Loucy (cell line): ENCODE measurements around the gene LYZL6.

ENCODE experiments used
- H2AFZ ChIP-seq: fragments of 200-600 bp; sonication (generic); 2 replicates; pipeline ENCODE4 v1.6.0; 2016; ENCODE audit warnings: antibody characterized with exemption, mild to moderate bottlenecking, low read length, moderate library complexity
- H3F3A ChIP-seq: fragments of 200-600 bp; 2 replicates; pipeline ENCODE4 v1.6.0; 2016; ENCODE audit warnings: antibody characterized with exemption, low read depth, mild to moderate bottlenecking
- H3K27me3 ChIP-seq: fragments of 200-600 bp; sonication (generic); 2 replicates; pipeline ENCODE4 v1.6.1; 2014; ENCODE audit warnings: low read length, mild to moderate bottlenecking; ENCODE audit not compliant: insufficient read depth, poor library complexity, severe bottlenecking
- H3K36me3 ChIP-seq: fragments of 200-600 bp; sonication (generic); 2 replicates; pipeline ENCODE4 v1.6.1; 2016; ENCODE audit warnings: low read length; ENCODE audit not compliant: insufficient read depth
- H3K4me1 ChIP-seq: fragments of 200-600 bp; sonication (generic); 2 replicates; pipeline ENCODE4 v1.5.1; 2014; ENCODE audit warnings: low read length, mild to moderate bottlenecking; ENCODE audit not compliant: insufficient read depth, poor library complexity, severe bottlenecking
- H3K4me2 ChIP-seq: fragments of 200-600 bp; sonication (generic); 2 replicates; pipeline ENCODE4 v1.6.0; 2014; ENCODE audit warnings: antibody characterized with exemption, low read length, low read depth, mild to moderate bottlenecking; ENCODE audit not compliant: poor library complexity, severe bottlenecking
- H3K4me3 ChIP-seq: fragments of 200-600 bp; sonication (generic); 2 replicates; pipeline ENCODE4 v1.5.1; 2014; ENCODE audit warnings: low read length, mild to moderate bottlenecking, mixed read lengths; ENCODE audit not compliant: poor library complexity, severe bottlenecking
- H3K79me2 ChIP-seq: fragments of 200-600 bp; sonication (generic); 2 replicates; pipeline ENCODE4 v1.6.1; 2014; ENCODE audit warnings: low read length; ENCODE audit not compliant: insufficient read depth
- H3K9ac ChIP-seq: fragments of 200-600 bp; sonication (generic); 2 replicates; pipeline ENCODE4 v1.6.0; 2014; ENCODE audit warnings: mild to moderate bottlenecking, low read depth, low read length, moderate library complexity; ENCODE audit not compliant: poor library complexity, severe bottlenecking
- H3K9me2 ChIP-seq: fragments of 200-600 bp; sonication (generic); replicated peaks from 2 replicates; pipeline ENCODE4 v1.6.1; 2016; ENCODE audit warnings: low read depth, low read length, mixed read lengths
- H3K9me3 ChIP-seq: fragments of 200-600 bp; sonication (generic); 2 replicates; pipeline ENCODE4 v1.6.1; 2014; ENCODE audit warnings: mild to moderate bottlenecking, antibody characterized with exemption, low read length, low read depth; ENCODE audit not compliant: insufficient read depth
- H4K20me1 ChIP-seq: fragments of 200-600 bp; sonication (generic); 2 replicates; pipeline ENCODE4 v1.6.0; 2014; ENCODE audit warnings: antibody characterized with exemption, low read length, mild to moderate bottlenecking; ENCODE audit not compliant: insufficient read depth, poor library complexity, severe bottlenecking
- EZH2phosphoT487 ChIP-seq: fragments of 200-600 bp; IDR thresholded peaks from 2 replicates; pipeline ENCODE4 v1.6.1; 2018; ENCODE audit warnings: antibody characterized with exemption, mild to moderate bottlenecking, moderate library complexity, borderline replicate concordance
- TF ChIP-seq, protein P1 (sequence below): fragments of 200-600 bp; sonication (generic); conservative IDR thresholded peaks from 2 replicates; pipeline ENCODE4 v1.5.1; 2014; ENCODE audit warnings: mild to moderate bottlenecking, antibody characterized with exemption, low read length

Gene LYZL6

DNA sequence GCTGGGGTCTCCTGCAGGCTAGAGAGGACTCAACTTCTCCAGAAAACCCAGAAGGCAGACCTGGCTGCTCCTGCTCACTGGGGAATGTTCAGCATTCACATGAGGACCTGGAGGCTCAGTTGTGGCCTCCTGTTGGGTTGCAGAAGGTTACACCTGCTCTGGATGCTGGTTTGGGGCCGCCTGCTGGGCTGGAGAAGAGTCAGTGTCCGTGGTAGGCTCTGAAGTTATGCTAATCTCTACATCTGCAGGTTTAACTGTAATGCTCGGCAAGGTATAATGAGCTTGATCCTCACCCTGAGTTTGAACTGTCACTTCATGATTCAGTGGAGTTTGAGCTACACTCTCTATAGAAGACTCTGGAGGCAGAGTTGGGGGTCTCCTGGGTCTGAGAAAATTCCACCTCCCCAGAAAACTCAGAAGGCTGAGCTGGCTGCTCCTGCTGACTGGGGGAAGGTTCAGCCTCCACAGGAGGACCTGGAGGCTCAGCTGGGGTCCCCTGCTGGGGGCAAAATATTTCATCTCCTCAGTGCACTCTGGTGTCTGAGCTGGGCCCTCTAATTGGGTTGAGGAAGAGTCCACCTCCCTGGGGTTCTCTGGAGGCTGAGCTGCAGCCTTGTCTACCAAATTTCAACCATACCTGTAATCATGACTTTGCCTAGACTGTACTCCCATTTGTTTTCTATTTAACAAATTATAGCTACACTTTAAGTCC is 36.4 kb downstream of the LYZL6 start:
- H3K4me1 ChIP-seq, result no peaks in the 10 kb centered on the region
- H3F3A ChIP-seq, result no peaks in the 10 kb centered on the region
- no peaks in the 10 kb centered on the region for H3K27me3 ChIP-seq
- no peaks in the 10 kb centered on the region for H4K20me1 ChIP-seq
- no peaks in the 10 kb centered on the region for H3K9me3 ChIP-seq
- no peak overlapping the region for H3K9ac ChIP-seq
- no peak overlapping the region for H2AFZ ChIP-seq
- no peaks in the 10 kb centered on the region for H3K36me3 ChIP-seq
- H3K4me2 ChIP-seq, result no peak overlapping the region
- no peak overlapping the region for H3K4me3 ChIP-seq
- H3K79me2 ChIP-seq, result no peaks in the 10 kb centered on the region
- TF ChIP-seq, protein P1, sequence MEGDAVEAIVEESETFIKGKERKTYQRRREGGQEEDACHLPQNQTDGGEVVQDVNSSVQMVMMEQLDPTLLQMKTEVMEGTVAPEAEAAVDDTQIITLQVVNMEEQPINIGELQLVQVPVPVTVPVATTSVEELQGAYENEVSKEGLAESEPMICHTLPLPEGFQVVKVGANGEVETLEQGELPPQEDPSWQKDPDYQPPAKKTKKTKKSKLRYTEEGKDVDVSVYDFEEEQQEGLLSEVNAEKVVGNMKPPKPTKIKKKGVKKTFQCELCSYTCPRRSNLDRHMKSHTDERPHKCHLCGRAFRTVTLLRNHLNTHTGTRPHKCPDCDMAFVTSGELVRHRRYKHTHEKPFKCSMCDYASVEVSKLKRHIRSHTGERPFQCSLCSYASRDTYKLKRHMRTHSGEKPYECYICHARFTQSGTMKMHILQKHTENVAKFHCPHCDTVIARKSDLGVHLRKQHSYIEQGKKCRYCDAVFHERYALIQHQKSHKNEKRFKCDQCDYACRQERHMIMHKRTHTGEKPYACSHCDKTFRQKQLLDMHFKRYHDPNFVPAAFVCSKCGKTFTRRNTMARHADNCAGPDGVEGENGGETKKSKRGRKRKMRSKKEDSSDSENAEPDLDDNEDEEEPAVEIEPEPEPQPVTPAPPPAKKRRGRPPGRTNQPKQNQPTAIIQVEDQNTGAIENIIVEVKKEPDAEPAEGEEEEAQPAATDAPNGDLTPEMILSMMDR, result no peak
- no peak for TF ChIP-seq EZH2phosphoT487
- H3K9me2 ChIP-seq, result no peaks in the 10 kb centered on the region

DNA sequence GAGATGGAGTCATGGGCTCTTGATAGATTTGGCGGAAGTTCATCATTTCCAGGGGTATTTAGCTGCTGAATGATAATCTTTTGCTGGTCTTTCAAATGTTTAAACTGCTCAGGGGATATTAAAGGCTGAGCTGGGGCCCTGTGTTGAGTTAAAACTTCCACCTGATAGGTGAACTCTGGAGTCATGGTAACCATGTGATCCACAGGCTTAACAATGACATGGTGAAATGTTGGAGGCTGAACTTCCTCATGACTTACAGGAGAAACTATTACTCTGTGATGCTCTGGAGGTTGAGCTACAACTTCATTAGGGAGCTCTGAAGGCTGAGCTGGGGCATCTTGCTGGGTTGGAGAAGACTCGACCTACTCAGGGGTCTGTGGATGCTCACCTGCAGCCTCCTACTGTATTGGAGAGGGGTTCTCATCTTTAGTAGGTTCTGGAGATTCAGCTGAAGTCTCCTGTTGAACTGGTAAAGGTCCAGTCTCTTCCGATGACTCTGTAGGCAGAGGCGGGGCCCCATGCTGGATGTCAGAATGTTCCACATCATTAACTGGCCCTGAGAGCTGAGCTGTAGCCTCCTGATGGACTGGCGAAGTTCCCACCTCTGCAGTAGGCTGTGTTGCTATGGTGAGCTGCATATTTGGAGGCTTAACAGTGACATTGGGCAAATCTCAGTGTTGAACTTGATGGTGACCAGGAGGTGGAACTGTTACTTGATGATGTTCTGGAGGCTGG is 37.2 kb downstream of the LYZL6 start:
- H3K4me3 ChIP-seq, result no peak overlapping the region
- no peak overlapping the region for H3K9ac ChIP-seq
- no peaks in the 10 kb centered on the region for H3F3A ChIP-seq
- TF ChIP-seq EZH2phosphoT487, result no peak
- TF ChIP-seq, protein P1, result no peak
- no peaks in the 10 kb centered on the region for H3K27me3 ChIP-seq
- H3K79me2 ChIP-seq, result no peaks in the 10 kb centered on the region
- H3K9me2 ChIP-seq, result no peaks in the 10 kb centered on the region
- no peaks in the 10 kb centered on the region for H4K20me1 ChIP-seq
- H3K36me3 ChIP-seq, result no peaks in the 10 kb centered on the region
- H2AFZ ChIP-seq, result no peak overlapping the region
- no peaks in the 10 kb centered on the region for H3K9me3 ChIP-seq
- no peaks in the 10 kb centered on the region for H3K4me1 ChIP-seq
- no peak overlapping the region for H3K4me2 ChIP-seq

DNA sequence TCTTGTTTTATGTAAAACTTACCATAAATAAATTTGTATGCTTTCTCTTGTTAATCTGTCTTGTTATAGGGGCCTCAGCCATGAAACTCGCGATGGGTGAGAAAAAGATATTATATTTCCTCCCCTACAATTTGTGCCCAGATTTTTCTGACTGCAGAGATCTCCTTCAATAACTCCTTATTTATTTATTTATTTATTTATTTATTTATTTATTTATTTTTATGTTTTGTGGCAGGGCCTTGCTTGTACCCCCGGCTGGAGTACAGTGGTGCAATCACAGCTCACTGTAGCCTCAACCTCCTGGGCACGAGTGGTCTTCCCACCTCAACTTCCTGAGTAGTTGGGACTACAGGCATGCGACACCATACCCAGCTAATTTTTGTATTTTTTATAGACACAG is 40.1 kb downstream of the LYZL6 start:
- Histone ChIP-seq H3K9me2 (no peaks in the 10 kb centered on the region), H3K9ac (no peak overlapping the region), H3K27me3 (no peaks in the 10 kb centered on the region), H3K9me3 (no peaks in the 10 kb centered on the region), H2AFZ (no peak overlapping the region), H3K4me3 (no peak overlapping the region), H3F3A (no peaks in the 10 kb centered on the region), H4K20me1 (no peaks in the 10 kb centered on the region), H3K4me1 (no peaks in the 10 kb centered on the region), H3K4me2 (no peak overlapping the region), H3K79me2 (no peaks in the 10 kb centered on the region), H3K36me3 (no peaks in the 10 kb centered on the region)
- TF ChIP-seq, protein P1, result no peak
- no peak for TF ChIP-seq EZH2phosphoT487
